ENCODE results near the gene JAK3. TPM values are rescaled to one million over a fixed set of nuclear protein-coding genes. Genes with fewer than 3 reads are reported as not detected.

Gene JAK3
- total and polyA plus RNA-seq, 2 of the 13 experiments (the other 11 are each of a cell fraction or from before 2014, with no cell fraction given) = 3.4 to 18.6 TPM

GRCh38 chr19:17859533-17860330, 11.9 kb upstream of the JAK3 start, which contains the start of gene RPL18A (continued):
- TF ChIP-seq PAXIP1 (CRISPR knock-in tag; conservative IDR thresholded peaks at IDR 0.05) (peak; percentile 32; the same call in 1 of the 2 replicates), ZNF775 (CRISPR knock-in tag; IDR thresholded peaks at IDR 0.05; ENCODE audit: borderline replicate concordance) (no peak), IRF2 (CRISPR knock-in tag; IDR thresholded peaks at IDR 0.05) (peak; percentile 89), ZNF24 (IDR thresholded peaks at IDR 0.05) (no peak), ARID3A (IDR thresholded peaks at IDR 0.05; ENCODE audit: low read depth, low read length) (0 out of 2 replicates have a peak, but pooled peaks have one; percentile 43), THAP8 (CRISPR knock-in tag; IDR thresholded peaks at IDR 0.05; ENCODE audit: borderline replicate concordance) (no peak), E2F5 (CRISPR knock-in tag; conservative IDR thresholded peaks at IDR 0.05) (no peak; the same call in 1 of the 2 replicates), ATF3 (CRISPR knock-in tag; IDR thresholded peaks at IDR 0.05) (0 out of 2 replicates have a peak, but pooled peaks have one; percentile 44), ZNF780A (CRISPR knock-in tag; IDR thresholded peaks at IDR 0.05) (peak; percentile 61; the same call in 1 of the 2 replicates), SRSF4 (IDR thresholded peaks at IDR 0.05; ENCODE audit: low read depth, low read length, poor library complexity, severe bottlenecking) (no peak), ZNF724P (CRISPR knock-in tag; IDR thresholded peaks at IDR 0.05; ENCODE audit: borderline replicate concordance) (no peak), BCL3 (CRISPR knock-in tag; IDR thresholded peaks at IDR 0.05) (no peak; the same call in 1 of the 2 replicates), ZNF510 (CRISPR knock-in tag; IDR thresholded peaks at IDR 0.05; ENCODE audit: low read depth) (no peak), TBX3 (IDR thresholded peaks at IDR 0.05; ENCODE audit: borderline replicate concordance) (no peak), UBTF (CRISPR knock-in tag; IDR thresholded peaks at IDR 0.05) (peak; percentile 61), NFYC (CRISPR knock-in tag; IDR thresholded peaks at IDR 0.05) (peak; percentile 99), ZNF792 (CRISPR knock-in tag; IDR thresholded peaks at IDR 0.05) (peak; percentile 26; the same call in 1 of the 2 replicates)
